Liver (tissue), 9 donors: ENCODE results near the gene GAS7. TPM values are rescaled to one million over a fixed set of nuclear protein-coding genes. Genes with fewer than 3 reads are reported as not detected.

ENCODE experiments used
- DNase-seq: peaks from one replicate; pipeline ENCODE4 v3.0.0-alpha.2; 2017; ENCODE audit warnings: low spot score
- H3K27ac ChIP-seq, 2 donors: one replicate each; pipeline ENCODE4 v1.7.0; 2013; ENCODE audit warnings: inconsistent platforms in 2 of 2, low read length in 2 of 2, control low read depth in 1 of 2, low read depth in 1 of 2, mild to moderate bottlenecking in 1 of 2
- H3K27me3 ChIP-seq, 4 donors: one replicate each; pipeline versions ENCODE4 v1.6.1 to v1.7.0; 2013; ENCODE audit warnings: low read length in 3 of 4, inconsistent platforms in 1 of 4, mild to moderate bottlenecking in 1 of 4, moderate library complexity in 1 of 4; ENCODE audit not compliant: control insufficient read depth in 4 of 4, insufficient read depth in 4 of 4
- H3K36me3 ChIP-seq, 4 donors: one replicate each; pipeline versions ENCODE4 v1.6.1 to v1.7.0; 2013; ENCODE audit warnings: low read length in 3 of 4, mild to moderate bottlenecking in 3 of 4, low read depth in 1 of 4, moderate library complexity in 1 of 4; ENCODE audit not compliant: control insufficient read depth in 4 of 4, insufficient read depth in 3 of 4
- H3K4me1 ChIP-seq, 4 donors: one replicate each; pipeline versions ENCODE4 v1.6.1 to v1.7.0; 2013; ENCODE audit warnings: low read length in 3 of 4, mild to moderate bottlenecking in 3 of 4, moderate library complexity in 1 of 4; ENCODE audit not compliant: control insufficient read depth in 4 of 4, insufficient read depth in 4 of 4
- H3K4me3 ChIP-seq, 3 donors: one replicate each; pipeline versions ENCODE4 v1.6.1 to v1.7.0; 2013; ENCODE audit warnings: low read length in 3 of 3, control low read depth in 1 of 3, low read depth in 1 of 3, mild to moderate bottlenecking in 1 of 3
- H3K9ac ChIP-seq, 2 donors: one replicate each; pipeline ENCODE4 v1.7.0; 2013; ENCODE audit warnings: low read length in 2 of 2, mild to moderate bottlenecking in 2 of 2, moderate library complexity in 2 of 2, control low read depth in 1 of 2, low read depth in 1 of 2
- H3K9me3 ChIP-seq, 4 donors: one replicate each; pipeline versions ENCODE4 v1.6.1 to v1.7.0; 2013; ENCODE audit warnings: low read length in 3 of 4; ENCODE audit not compliant: control insufficient read depth in 4 of 4
- EGR1 ChIP-seq, 2 donors: IDR thresholded peaks; 2 replicates each; pipeline ENCODE4 v1.6.1; 2016 to 2018; ENCODE audit warnings: antibody characterized with exemption in 2 of 2, low read depth in 2 of 2
- GABPA ChIP-seq, 2 donors: IDR thresholded peaks in 1 of 2; conservative IDR thresholded peaks in 1 of 2; 2 replicates each; pipeline ENCODE4 v1.6.1; 2016; ENCODE audit warnings: antibody characterized with exemption in 2 of 2, mild to moderate bottlenecking in 1 of 2, moderate library complexity in 1 of 2
- MAX ChIP-seq: IDR thresholded peaks from 2 replicates; pipeline ENCODE4 v1.6.1; 2016; ENCODE audit warnings: antibody characterized with exemption
- NR2F2 ChIP-seq: IDR thresholded peaks from 2 replicates; pipeline ENCODE4 v1.6.1; 2016; ENCODE audit warnings: antibody characterized with exemption
- REST ChIP-seq: IDR thresholded peaks from 2 replicates; pipeline ENCODE4 v1.6.1; 2016; ENCODE audit warnings: antibody characterized with exemption, mild to moderate bottlenecking
- YY1 ChIP-seq: IDR thresholded peaks from 2 replicates; pipeline ENCODE4 v1.6.1; 2016; ENCODE audit warnings: antibody characterized with exemption, mild to moderate bottlenecking
- ZBTB33 ChIP-seq: IDR thresholded peaks from 2 replicates; pipeline ENCODE4 v1.6.1; 2016; ENCODE audit warnings: antibody characterized with exemption
- WGBS: extraction: QIAGEN DNeasy Blood & Tissue Kit; methylation state at CpG from one replicate; pipeline ENCODE4 v1.1.7; 2013; 5-methylcytosine and 5-hydroxymethylcytosine counted together
- polyA plus RNA-seq, 2 donors: library from polyadenylated mRNA; stranded (reverse) in 1 of 2; unstranded in 1 of 2; fragments of 200-250 nt in 1 of 2; fragments of >200 nt in 1 of 2; fragmentation: Nextera tagmentation in 1 of 2; extraction: Ambion mirVana in 1 of 2; gene quantifications; one replicate each; pipeline versions ENCODE4 v1.2.1 to v1.2.3, GENCODE V29; 2013 to 2015
- total RNA-seq, 2 donors: library from RNA; depleted of rRNA; stranded (reverse); fragments of >200 nt; gene quantifications; one replicate each; pipeline ENCODE4 v1.2.3, GENCODE V29; 2014
- TF ChIP-seq, protein P1 (sequence below): fragments of 150-350 bp; IDR thresholded peaks from 2 replicates; pipeline ENCODE4 v1.5.1; 2017; ENCODE audit warnings: improper control_type of control experiment, low read depth, low read length; ENCODE audit not compliant: missing input control
- donor health status: healthy.
- donor health status: healthy.
- donor health status: healthy.
- donor health status: healthy.
- donor health status: healthy.

The GAS7 gene
- total and polyA plus RNA-seq, 4 donors = 0.79 to 6.1 (median 2.5) TPM

GRCh38 chr17:10127819-10128425 is 70.5 kb downstream of the GAS7 start:
- Histone ChIP-seq H3K9me3 (no peaks in the 10 kb centered on the region), H3K9ac (no peak overlapping the region), H3K4me3 (no peak overlapping the region), H3K4me1 (peaks cover 0 to 2% (median 0%) of the 10 kb centered on the region in 4 donors), H3K27ac (no peak overlapping the region), H3K36me3 (no peaks in the 10 kb centered on the region), H3K27me3 (peaks cover 0 to 4% (median 0%) of the 10 kb centered on the region in 4 donors)
- 53% methylated on average over 19 of the region's 19 CpGs for WGBS
- TF ChIP-seq ZBTB33 = no peak
- no peak for TF ChIP-seq REST
- no peak for DNase-seq

DNA sequence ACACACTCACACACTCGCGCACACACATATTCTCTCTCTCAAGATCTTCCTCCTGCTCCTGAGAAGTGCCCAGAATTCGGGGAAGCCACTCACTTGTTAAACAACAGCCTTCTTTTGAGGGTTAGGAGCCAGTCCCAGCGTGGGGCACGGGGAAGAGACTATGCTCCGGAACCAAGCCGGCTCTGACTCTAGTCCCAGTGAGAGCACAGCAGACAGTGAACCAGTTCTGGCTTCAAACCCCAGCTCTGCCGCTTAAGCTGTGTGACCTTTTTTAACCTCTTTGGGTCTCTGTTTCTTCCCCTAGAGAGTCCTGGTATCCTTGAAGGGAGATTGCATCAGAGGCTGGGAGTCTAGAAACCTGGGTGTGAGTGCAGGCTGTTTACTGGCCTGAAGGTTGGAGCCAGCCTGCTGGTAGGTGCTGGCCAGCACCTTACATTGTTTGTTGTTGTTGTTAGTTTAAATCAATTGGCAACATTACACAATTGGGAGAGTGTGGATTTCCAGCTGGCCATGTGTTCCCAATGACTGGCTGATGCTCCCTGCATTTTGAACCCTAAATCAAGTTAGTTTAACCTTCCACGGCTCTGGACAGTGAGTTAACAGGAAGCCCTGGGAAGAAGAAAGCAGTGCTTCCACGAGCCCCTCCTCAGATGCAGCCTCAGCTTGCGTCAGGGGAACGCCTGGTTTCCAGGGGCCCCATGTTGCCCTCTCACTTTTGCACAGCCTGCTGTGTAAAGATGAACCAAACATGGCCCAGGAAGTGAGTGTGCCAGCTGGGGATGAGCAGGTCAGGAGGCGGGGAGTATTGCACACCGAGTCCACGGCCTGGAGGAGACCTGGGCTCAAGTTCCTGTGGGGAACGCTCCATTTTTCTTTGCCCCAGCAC is 71.5 kb downstream of the GAS7 start:
- no peak for TF ChIP-seq EGR1 (IDR thresholded peaks at IDR 0.05; ENCODE audit: low read depth in 2 of 2)
- no peaks in the 10 kb centered on the region for H3K36me3 ChIP-seq
- peaks cover 0 to 4% (median 0%) of the 10 kb centered on the region in 4 donors for H3K27me3 ChIP-seq
- no peaks in the 10 kb centered on the region for H3K9me3 ChIP-seq
- H3K4me3 ChIP-seq = no peak overlapping the region
- no peak for DNase-seq
- H3K9ac ChIP-seq = no peak overlapping the region
- H3K27ac ChIP-seq = peak overlapping the region in 1 of 2 donors; percentile 18
- 52% methylated on average over 16 of the region's 16 CpGs for WGBS
- peaks cover 0 to 2% (median 0%) of the 10 kb centered on the region in 4 donors for H3K4me1 ChIP-seq

- no peak overlapping the region for H3K9ac ChIP-seq
- no peak overlapping the region for H3K4me3 ChIP-seq
- H3K4me1 ChIP-seq = peaks cover 0 to 2% (median 0%) of the 10 kb centered on the region in 4 donors
- TF ChIP-seq REST = no peak
- TF ChIP-seq NR2F2 = no peak
- TF ChIP-seq GABPA (IDR thresholded peaks at IDR 0.05 in 1 of 2, conservative IDR thresholded peaks at IDR 0.05 in 1 of 2) = no peak
- TF ChIP-seq YY1 = no peak
- TF ChIP-seq, protein P1, sequence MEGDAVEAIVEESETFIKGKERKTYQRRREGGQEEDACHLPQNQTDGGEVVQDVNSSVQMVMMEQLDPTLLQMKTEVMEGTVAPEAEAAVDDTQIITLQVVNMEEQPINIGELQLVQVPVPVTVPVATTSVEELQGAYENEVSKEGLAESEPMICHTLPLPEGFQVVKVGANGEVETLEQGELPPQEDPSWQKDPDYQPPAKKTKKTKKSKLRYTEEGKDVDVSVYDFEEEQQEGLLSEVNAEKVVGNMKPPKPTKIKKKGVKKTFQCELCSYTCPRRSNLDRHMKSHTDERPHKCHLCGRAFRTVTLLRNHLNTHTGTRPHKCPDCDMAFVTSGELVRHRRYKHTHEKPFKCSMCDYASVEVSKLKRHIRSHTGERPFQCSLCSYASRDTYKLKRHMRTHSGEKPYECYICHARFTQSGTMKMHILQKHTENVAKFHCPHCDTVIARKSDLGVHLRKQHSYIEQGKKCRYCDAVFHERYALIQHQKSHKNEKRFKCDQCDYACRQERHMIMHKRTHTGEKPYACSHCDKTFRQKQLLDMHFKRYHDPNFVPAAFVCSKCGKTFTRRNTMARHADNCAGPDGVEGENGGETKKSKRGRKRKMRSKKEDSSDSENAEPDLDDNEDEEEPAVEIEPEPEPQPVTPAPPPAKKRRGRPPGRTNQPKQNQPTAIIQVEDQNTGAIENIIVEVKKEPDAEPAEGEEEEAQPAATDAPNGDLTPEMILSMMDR = no peak
- no peak for TF ChIP-seq MAX
- no peaks in the 10 kb centered on the region for H3K36me3 ChIP-seq
- 79% methylated on average over 18 of the region's 18 CpGs for WGBS
- peaks cover 0 to 4% (median 0%) of the 10 kb centered on the region in 4 donors for H3K27me3 ChIP-seq
- no peaks in the 10 kb centered on the region for H3K9me3 ChIP-seq
- no peak for DNase-seq
- H3K27ac ChIP-seq = no peak overlapping the region
Observed at GRCh38 chr17:10126276-10126615, 72.2 kb downstream of the GAS7 start.
